Measurements from ENCODE around the gene CAMK4.

Gene CAMK4

GRCh38 chr5:111200828-111201227 is 23.4 kb upstream of the CAMK4 start:
- H3K4me3 ChIP-seq (ENCODE audit: low read length), result no peak overlapping the region
- TF ChIP-seq, protein P1, sequence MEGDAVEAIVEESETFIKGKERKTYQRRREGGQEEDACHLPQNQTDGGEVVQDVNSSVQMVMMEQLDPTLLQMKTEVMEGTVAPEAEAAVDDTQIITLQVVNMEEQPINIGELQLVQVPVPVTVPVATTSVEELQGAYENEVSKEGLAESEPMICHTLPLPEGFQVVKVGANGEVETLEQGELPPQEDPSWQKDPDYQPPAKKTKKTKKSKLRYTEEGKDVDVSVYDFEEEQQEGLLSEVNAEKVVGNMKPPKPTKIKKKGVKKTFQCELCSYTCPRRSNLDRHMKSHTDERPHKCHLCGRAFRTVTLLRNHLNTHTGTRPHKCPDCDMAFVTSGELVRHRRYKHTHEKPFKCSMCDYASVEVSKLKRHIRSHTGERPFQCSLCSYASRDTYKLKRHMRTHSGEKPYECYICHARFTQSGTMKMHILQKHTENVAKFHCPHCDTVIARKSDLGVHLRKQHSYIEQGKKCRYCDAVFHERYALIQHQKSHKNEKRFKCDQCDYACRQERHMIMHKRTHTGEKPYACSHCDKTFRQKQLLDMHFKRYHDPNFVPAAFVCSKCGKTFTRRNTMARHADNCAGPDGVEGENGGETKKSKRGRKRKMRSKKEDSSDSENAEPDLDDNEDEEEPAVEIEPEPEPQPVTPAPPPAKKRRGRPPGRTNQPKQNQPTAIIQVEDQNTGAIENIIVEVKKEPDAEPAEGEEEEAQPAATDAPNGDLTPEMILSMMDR (conservative IDR thresholded peaks at IDR 0.05; ENCODE audit: low read depth, low read length), result no peak
- no peak for DNase-seq (ENCODE audit: low read depth)

DNA sequence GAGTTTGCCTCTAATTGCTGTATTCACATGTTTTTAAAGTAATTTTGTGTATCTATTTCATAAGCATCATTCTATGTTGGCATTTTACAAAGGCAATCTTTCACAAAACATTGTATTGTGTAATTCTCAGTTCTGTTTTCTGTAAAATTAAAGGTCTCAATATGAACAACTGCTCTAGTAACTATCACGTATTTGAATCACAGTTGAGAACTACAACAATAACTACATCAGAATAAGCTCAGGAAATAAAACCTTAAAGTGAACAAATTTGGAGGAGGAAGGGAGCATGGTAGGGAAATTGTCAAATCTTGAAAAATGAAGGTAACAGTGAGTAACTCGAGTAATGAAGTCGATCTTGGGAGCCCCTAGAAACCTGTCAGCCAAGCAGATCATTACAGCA is 22.5 kb upstream of the CAMK4 start:
- TF ChIP-seq, protein P1 (conservative IDR thresholded peaks at IDR 0.05; ENCODE audit: low read depth, low read length), result no peak

DNA sequence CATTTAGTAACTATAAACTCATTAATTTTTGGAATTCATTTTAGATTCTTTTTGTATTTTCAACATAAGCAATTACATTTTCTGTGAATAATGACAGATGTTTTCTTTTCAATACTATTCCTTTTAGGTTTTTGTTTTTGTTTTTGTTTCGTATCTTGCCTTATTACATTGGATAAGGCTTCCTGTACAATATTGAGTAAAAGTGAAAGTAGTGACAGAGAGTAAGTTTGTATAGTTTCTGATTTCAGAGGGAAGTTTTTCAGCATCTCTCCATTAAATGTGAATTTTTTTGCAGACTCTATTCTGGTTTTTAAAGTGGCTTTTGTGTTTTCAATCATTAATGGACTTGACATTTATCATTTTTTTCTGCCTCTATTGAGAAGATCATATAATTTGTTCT is 12.8 kb upstream of the CAMK4 start:
- H3K4me3 ChIP-seq (ENCODE audit: low read length), result no peak overlapping the region
- no peak for DNase-seq (ENCODE audit: low read depth)
- TF ChIP-seq, protein P1 (conservative IDR thresholded peaks at IDR 0.05; ENCODE audit: low read depth, low read length), result no peak

More for the DNA sequence above, 22.5 kb upstream of the CAMK4 start:
- no peak overlapping the region for H3K4me3 ChIP-seq (ENCODE audit: low read length)
- no peak for DNase-seq (ENCODE audit: low read depth)

GRCh38 chr5:111214052-111214742 is 10.0 kb upstream of the CAMK4 start:
- DNase-seq (ENCODE audit: low read depth), result no peak
- TF ChIP-seq, protein P1 (conservative IDR thresholded peaks at IDR 0.05; ENCODE audit: low read depth, low read length), result no peak
- no peak overlapping the region for H3K4me3 ChIP-seq (ENCODE audit: low read length)

- DNase-seq (ENCODE audit: low read depth), result no peak
- TF ChIP-seq, protein P1 (conservative IDR thresholded peaks at IDR 0.05; ENCODE audit: low read depth, low read length), result no peak
- no peak overlapping the region for H3K4me3 ChIP-seq (ENCODE audit: low read length)
These were observed 8.2 kb upstream of the CAMK4 start for GRCh38 chr5:111215971-111216370.

GRCh38 chr5:111221139-111221538 is 3.0 kb upstream of the CAMK4 start:
- no peak for DNase-seq (ENCODE audit: low read depth)
- no peak overlapping the region for H3K4me3 ChIP-seq (ENCODE audit: low read length)
- TF ChIP-seq, protein P1 (conservative IDR thresholded peaks at IDR 0.05; ENCODE audit: low read depth, low read length), result no peak

GRCh38 chr5:111223101-111223786 is 940 bp upstream of the CAMK4 start:
- TF ChIP-seq, protein P1 (conservative IDR thresholded peaks at IDR 0.05; ENCODE audit: low read depth, low read length), result no peak
- H3K4me3 ChIP-seq (ENCODE audit: low read length), result peak overlapping the region; percentile 63
- DNase-seq (ENCODE audit: low read depth), result no peak

Data from retinal pigment epithelial cell (primary cell).